GM23248 (cell line): ENCODE results near the gene SEMA6A. TPM values are rescaled to one million over a fixed set of nuclear protein-coding genes. Genes with fewer than 3 reads are reported as not detected.

ENCODE experiments used
- DNase-seq: peaks from one replicate; pipeline ENCODE4 v3.0.0-alpha.2; 2015
- H2AFZ ChIP-seq: fragments of 200-600 bp; sonication (generic); 2 replicates; pipeline ENCODE4 v1.6.1; 2016; ENCODE audit warnings: antibody characterized with exemption
- H3F3A ChIP-seq: fragments of 200-600 bp; sonication (generic); 2 replicates; pipeline ENCODE4 v1.6.1; 2016; ENCODE audit warnings: mild to moderate bottlenecking, antibody characterized with exemption, mixed run types; ENCODE audit not compliant: insufficient read depth
- H3K27ac ChIP-seq: fragments of 200-600 bp; sonication (generic); 2 replicates; pipeline ENCODE4 v1.5.1; 2016; ENCODE audit warnings: mild to moderate bottlenecking
- H3K27me3 ChIP-seq: fragments of 200-600 bp; sonication (generic); replicated peaks from 2 replicates; pipeline ENCODE4 v1.6.1; 2016; ENCODE audit warnings: mild to moderate bottlenecking; ENCODE audit not compliant: insufficient read depth
- H3K36me3 ChIP-seq: fragments of 200-600 bp; sonication (generic); 2 replicates; pipeline ENCODE4 v1.6.1; 2016; ENCODE audit warnings: low read depth, mild to moderate bottlenecking
- H3K4me1 ChIP-seq: fragments of 200-600 bp; sonication (generic); 2 replicates; pipeline ENCODE4 v1.6.1; 2016; ENCODE audit warnings: mild to moderate bottlenecking; ENCODE audit not compliant: insufficient read depth
- H3K4me2 ChIP-seq: fragments of 200-600 bp; sonication (generic); one replicate; pipeline ENCODE4 v1.6.1; 2016; ENCODE audit warnings: mild to moderate bottlenecking; ENCODE audit not compliant: unreplicated experiment
- H3K4me3 ChIP-seq: fragments of 200-600 bp; sonication (generic); 2 replicates; pipeline ENCODE4 v1.5.1; 2016; ENCODE audit warnings: mild to moderate bottlenecking
- H3K79me2 ChIP-seq: fragments of 200-600 bp; sonication (generic); 2 replicates; pipeline ENCODE4 v1.6.1; 2016; ENCODE audit warnings: mild to moderate bottlenecking; ENCODE audit not compliant: insufficient read depth
- H3K9ac ChIP-seq: fragments of 200-600 bp; sonication (generic); 2 replicates; pipeline ENCODE4 v1.6.1; 2016; ENCODE audit warnings: mild to moderate bottlenecking
- H3K9me2 ChIP-seq: fragments of 200-600 bp; sonication (generic); 2 replicates; pipeline ENCODE4 v1.6.1; 2016; ENCODE audit warnings: mixed run types, mild to moderate bottlenecking, moderate library complexity; ENCODE audit not compliant: insufficient read depth
- H3K9me3 ChIP-seq: fragments of 200-600 bp; sonication (generic); one replicate; pipeline ENCODE4 v1.6.1; 2017; ENCODE audit warnings: low read depth
- H4K20me1 ChIP-seq: fragments of 200-600 bp; sonication (generic); 2 replicates; pipeline ENCODE4 v1.6.0; 2016; ENCODE audit not compliant: insufficient read depth
- EZH2 ChIP-seq: fragments of 200-600 bp; sonication (generic); IDR thresholded peaks from 2 replicates; pipeline ENCODE4 v1.6.1; 2018; ENCODE audit warnings: antibody characterized with exemption, mild to moderate bottlenecking; ENCODE audit not compliant: insufficient read depth, poor library complexity, severe bottlenecking
- EZH2phosphoT487 ChIP-seq: fragments of 200-600 bp; sonication (generic); IDR thresholded peaks from 2 replicates; pipeline ENCODE4 v1.6.1; 2018; ENCODE audit warnings: antibody characterized with exemption, moderate library complexity, mild to moderate bottlenecking, low read depth; ENCODE audit not compliant: insufficient read depth
- WGBS, 2 experiments: methylation state at CpG; one replicate each; pipeline ENCODE4 v1.1.6; 2015 to 2017; ENCODE audit warnings: low lambda C conversion rate in 2 of 2, low coverage in 1 of 2; ENCODE audit errors: missing lambda C conversion rate in 2 of 2; 5-methylcytosine and 5-hydroxymethylcytosine counted together
- in situ Hi-C: fragments of 300-500 bp; cut with MboI; formaldehyde crosslinking; loops from 2 replicates; pipeline ENCODE4 v1.15.0; 2020
- polyA plus RNA-seq: library from polyadenylated mRNA; unstranded; fragments of >200 nt; fragmentation: Nextera tagmentation; extraction: Ambion mirVana; gene quantifications from 2 replicates; pipeline ENCODE4 v1.2.1, GENCODE V29; 2016
- total RNA-seq: library from RNA; depleted of rRNA; stranded (reverse); fragments of >200 nt; shearing (Covaris generic); gene quantifications from 2 replicates; pipeline ENCODE4 v1.2.3, GENCODE V29; 2014

Gene SEMA6A
- total and polyA plus RNA-seq, 2 experiments from 2014 or later: under 0.01 to 0.79 TPM

DNA sequence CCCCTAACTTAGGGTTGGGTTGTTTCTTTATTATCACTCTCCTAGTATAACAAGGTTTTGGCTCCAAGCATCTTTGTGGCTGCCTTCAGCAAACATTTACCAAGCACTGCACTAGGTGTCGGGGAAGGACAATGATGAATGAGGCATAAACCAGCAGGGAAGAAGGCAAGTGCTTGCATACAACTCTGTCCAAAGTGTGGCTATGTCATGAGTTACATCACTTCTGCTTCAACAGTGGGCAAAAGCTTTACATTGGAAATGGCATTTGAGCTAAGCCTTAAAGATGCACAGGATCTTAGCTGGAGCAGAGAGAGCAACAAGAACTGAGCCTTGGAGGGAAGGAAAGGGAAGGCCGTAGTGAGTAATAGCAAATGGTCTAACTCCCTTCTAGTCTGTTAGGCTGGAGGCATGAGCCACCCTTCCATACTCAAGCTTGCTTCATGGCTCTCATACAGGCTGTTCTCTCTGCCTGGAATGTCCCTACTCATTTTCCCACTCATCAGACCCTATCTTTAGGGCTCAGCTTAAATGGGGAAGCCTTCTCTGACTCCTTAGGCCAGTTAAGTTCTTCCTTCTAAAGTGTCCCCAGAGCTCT lies 121.8 kb downstream of the SEMA6A start:
- Histone ChIP-seq H3K9me2 (no peaks in the 10 kb centered on the region), H3K4me2 (no peak overlapping the region), H3K27me3 (peaks cover 8% of the 10 kb centered on the region), H3K4me1 (peaks cover 18% of the 10 kb centered on the region), H3K79me2 (no peaks in the 10 kb centered on the region), H4K20me1 (no peaks in the 10 kb centered on the region), H3K9me3 (no peaks in the 10 kb centered on the region), H2AFZ (no peak overlapping the region), H3K4me3 (no peak overlapping the region), H3K27ac (no peak overlapping the region), H3K36me3 (no peaks in the 10 kb centered on the region), H3K9ac (no peak overlapping the region), H3F3A (peaks cover 19% of the 10 kb centered on the region)
- WGBS, 2 experiments: 98 to 100% methylated on average over 2 of the region's 2 CpGs
- no peak for DNase-seq
- in situ Hi-C loops: no loop called here
- no peak for TF ChIP-seq EZH2phosphoT487
- TF ChIP-seq EZH2: no peak

- peaks cover 19% of the 10 kb centered on the region for H3F3A ChIP-seq
- H3K9me3 ChIP-seq: no peaks in the 10 kb centered on the region
- in situ Hi-C loops: no loop called here
- no peak overlapping the region for H3K27ac ChIP-seq
- H4K20me1 ChIP-seq: no peaks in the 10 kb centered on the region
- H2AFZ ChIP-seq: no peak overlapping the region
- no peaks in the 10 kb centered on the region for H3K79me2 ChIP-seq
- no peaks in the 10 kb centered on the region for H3K9me2 ChIP-seq
- no peaks in the 10 kb centered on the region for H3K36me3 ChIP-seq
- H3K4me3 ChIP-seq: no peak overlapping the region
- WGBS, 2 experiments: 96 to 98% methylated on average over 3 of the region's 3 CpGs
- TF ChIP-seq EZH2phosphoT487 (no peak), EZH2 (no peak)
- peaks cover 18% of the 10 kb centered on the region for H3K4me1 ChIP-seq
- H3K4me2 ChIP-seq: no peak overlapping the region
- peak; percentile 39 for DNase-seq
- no peak overlapping the region for H3K9ac ChIP-seq
- H3K27me3 ChIP-seq: peaks cover 6% of the 10 kb centered on the region
Measured at GRCh38 chr5:116451905-116452450, 122.6 kb downstream of the SEMA6A start.

DNA sequence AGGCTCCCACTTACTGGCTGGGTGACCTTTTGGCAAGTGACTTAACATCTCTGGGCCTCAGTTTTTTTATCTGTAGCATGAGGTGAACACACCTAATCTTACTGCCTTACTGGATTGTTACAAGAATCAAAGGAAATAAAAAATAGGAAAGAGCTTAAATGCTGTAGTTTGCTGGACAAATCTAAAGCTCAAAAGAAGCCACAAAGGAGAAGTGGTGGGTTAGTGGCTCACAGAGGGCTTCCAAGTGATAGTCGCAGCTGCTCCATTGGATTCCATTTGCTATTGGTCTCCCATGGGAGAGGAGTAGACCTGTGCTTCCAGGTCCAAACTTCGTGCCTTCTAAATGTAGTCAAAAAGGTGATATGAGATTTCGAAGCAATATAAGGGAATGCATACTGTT lies 123.6 kb downstream of the SEMA6A start:
- Histone ChIP-seq H3F3A (peaks cover 19% of the 10 kb centered on the region), H4K20me1 (no peaks in the 10 kb centered on the region), H3K79me2 (no peaks in the 10 kb centered on the region), H3K9me3 (no peaks in the 10 kb centered on the region), H3K9me2 (no peaks in the 10 kb centered on the region), H3K4me2 (no peak overlapping the region), H3K27me3 (peaks cover 6% of the 10 kb centered on the region), H3K27ac (no peak overlapping the region), H3K4me3 (no peak overlapping the region), H2AFZ (no peak overlapping the region), H3K9ac (no peak overlapping the region), H3K36me3 (no peaks in the 10 kb centered on the region), H3K4me1 (peaks cover 18% of the 10 kb centered on the region)
- WGBS, 2 experiments: 96 to 98% methylated on average over 3 of the region's 3 CpGs
- TF ChIP-seq EZH2phosphoT487 (no peak), EZH2 (no peak)
- no peak for DNase-seq
- in situ Hi-C loops: no loop called here

GRCh38 chr5:116449458-116449857 lies 125.2 kb downstream of the SEMA6A start:
- Histone ChIP-seq H3K79me2 (no peaks in the 10 kb centered on the region), H2AFZ (no peak overlapping the region), H3F3A (peaks cover 9% of the 10 kb centered on the region), H3K9me3 (no peaks in the 10 kb centered on the region), H3K4me2 (no peak overlapping the region), H3K4me1 (peaks cover 8% of the 10 kb centered on the region; the same call in 1 of the 2 replicates), H3K9ac (no peak overlapping the region), H3K27ac (no peak overlapping the region), H3K4me3 (no peak overlapping the region), H3K9me2 (no peaks in the 10 kb centered on the region), H4K20me1 (no peaks in the 10 kb centered on the region), H3K27me3 (peaks cover 6% of the 10 kb centered on the region), H3K36me3 (no peaks in the 10 kb centered on the region)
- DNase-seq: no peak
- 89 to 98% methylated on average over 3 of the region's 3 CpGs for WGBS, 2 experiments
- in situ Hi-C loops: no loop called here
- TF ChIP-seq EZH2 (no peak), EZH2phosphoT487 (no peak)
